H9 (cell line): ENCODE data around the gene ST14. TPM values are rescaled to one million over a fixed set of nuclear protein-coding genes. Genes with fewer than 3 reads are reported as not detected.

Source experiments
- DNase-seq: peaks from one replicate; pipeline ENCODE4 v3.0.0-alpha.2; 2017
- H2AFZ ChIP-seq: one replicate; pipeline ENCODE4 v1.6.1; 2013; ENCODE audit warnings: mild to moderate bottlenecking, low read length, control low read depth, moderate library complexity
- H2AK5ac ChIP-seq: 2 replicates; pipeline ENCODE4 v1.6.1; 2013; ENCODE audit warnings: low read length, control low read depth, mixed read lengths; ENCODE audit not compliant: insufficient read length
- H2BK120ac ChIP-seq: one replicate; pipeline ENCODE4 v1.6.1; 2013; ENCODE audit warnings: low read depth, mild to moderate bottlenecking, low read length, control low read depth, inconsistent platforms; ENCODE audit not compliant: poor library complexity, severe bottlenecking
- H2BK12ac ChIP-seq: 2 replicates; pipeline ENCODE4 v1.6.1; 2013; ENCODE audit warnings: low read length, control low read depth, mixed read lengths, low read depth; ENCODE audit not compliant: insufficient read length
- H2BK15ac ChIP-seq: 2 replicates; pipeline ENCODE4 v1.6.1; 2013; ENCODE audit warnings: low read depth, low read length, control low read depth
- H2BK20ac ChIP-seq: one replicate; pipeline ENCODE4 v1.6.1; 2013; ENCODE audit warnings: low read depth, mild to moderate bottlenecking, low read length, control low read depth, inconsistent platforms; ENCODE audit not compliant: poor library complexity, severe bottlenecking
- H2BK5ac ChIP-seq: 2 replicates; pipeline ENCODE4 v1.6.1; 2013; ENCODE audit warnings: low read length, control low read depth, mixed read lengths; ENCODE audit not compliant: insufficient read length
- H3K14ac ChIP-seq: 2 replicates; pipeline ENCODE4 v1.6.1; 2013; ENCODE audit warnings: low read length, control low read depth; ENCODE audit not compliant: insufficient read depth
- H3K18ac ChIP-seq: 2 replicates; pipeline ENCODE4 v1.6.1; 2013; ENCODE audit warnings: low read depth, mild to moderate bottlenecking, mixed read lengths, low read length, control low read depth; ENCODE audit not compliant: insufficient read length
- H3K23ac ChIP-seq: 2 replicates; pipeline ENCODE4 v1.6.1; 2013; ENCODE audit warnings: low read length, control low read depth, mixed read lengths, low read depth; ENCODE audit not compliant: insufficient read length
- H3K23me2 ChIP-seq: 2 replicates; pipeline ENCODE4 v1.6.1; 2013; ENCODE audit warnings: low read depth, mild to moderate bottlenecking, mixed read lengths, low read length, control low read depth; ENCODE audit not compliant: insufficient read length, poor library complexity, severe bottlenecking
- H3K27ac ChIP-seq: 2 replicates; pipeline ENCODE4 v1.5.1; 2013; ENCODE audit warnings: low read length, control low read depth, mixed read lengths, low read depth; ENCODE audit not compliant: insufficient read length
- H3K27me3 ChIP-seq: 2 replicates; pipeline ENCODE4 v1.6.1; 2013; ENCODE audit warnings: low read length, control low read depth, inconsistent platforms; ENCODE audit not compliant: insufficient read depth
- H3K4ac ChIP-seq: 2 replicates; pipeline ENCODE4 v1.6.1; 2013; ENCODE audit warnings: low read depth, mild to moderate bottlenecking, control low read depth, inconsistent platforms, low read length, moderate library complexity
- H3K4me1 ChIP-seq: 2 replicates; pipeline ENCODE4 v1.6.1; 2013; ENCODE audit warnings: low read length, control low read depth, inconsistent platforms; ENCODE audit not compliant: insufficient read depth
- H3K4me2 ChIP-seq: 2 replicates; pipeline ENCODE4 v1.6.1; 2013; ENCODE audit warnings: low read length, control low read depth, mixed read lengths; ENCODE audit not compliant: insufficient read length, insufficient read depth
- H3K56ac ChIP-seq: 2 replicates; pipeline ENCODE4 v1.6.1; 2013; ENCODE audit warnings: low read depth, mild to moderate bottlenecking, mixed read lengths, low read length, control low read depth; ENCODE audit not compliant: insufficient read length
- H3K79me1 ChIP-seq: 2 replicates; pipeline ENCODE4 v1.6.1; 2013; ENCODE audit warnings: low read depth, mild to moderate bottlenecking, moderate library complexity, low read length, control low read depth, inconsistent platforms; ENCODE audit not compliant: insufficient read depth, poor library complexity, severe bottlenecking
- H3K79me2 ChIP-seq: 2 replicates; pipeline ENCODE4 v1.6.1; 2013; ENCODE audit warnings: low read length, control low read depth, inconsistent platforms; ENCODE audit not compliant: insufficient read depth
- H3K9ac ChIP-seq: 2 replicates; pipeline ENCODE4 v1.6.1; 2013; ENCODE audit warnings: low read length, control low read depth, mixed read lengths; ENCODE audit not compliant: insufficient read length; ENCODE audit errors: extremely low read depth
- H3K9me3 ChIP-seq: one replicate; pipeline ENCODE4 v1.6.1; 2013; ENCODE audit warnings: low read depth, low read length, inconsistent platforms; ENCODE audit not compliant: control insufficient read depth
- H3T11ph ChIP-seq: one replicate; pipeline ENCODE4 v1.6.1; 2013; ENCODE audit warnings: mild to moderate bottlenecking, low read length, control low read depth, inconsistent platforms
- H4K20me1 ChIP-seq: one replicate; pipeline ENCODE4 v1.6.1; 2013; ENCODE audit not compliant: control insufficient read depth, insufficient read length, insufficient read depth
- H4K5ac ChIP-seq: 2 replicates; pipeline ENCODE4 v1.6.1; 2013; ENCODE audit warnings: low read depth, mild to moderate bottlenecking, mixed read lengths, low read length, control low read depth; ENCODE audit not compliant: insufficient read length
- H4K8ac ChIP-seq: replicated peaks from 2 replicates; pipeline ENCODE4 v1.6.1; 2013; ENCODE audit warnings: low read length, control low read depth, mixed read lengths, low read depth; ENCODE audit not compliant: insufficient read length
- H4K91ac ChIP-seq: 2 replicates; pipeline ENCODE4 v1.6.1; 2013; ENCODE audit warnings: low read depth, mild to moderate bottlenecking, moderate library complexity, mixed read lengths, low read length, control low read depth; ENCODE audit not compliant: insufficient read length
- H3K27ac Mint-ChIP-seq, 3 experiments: 2 replicates in 2 of 3; 3 replicates in 1 of 3; pipeline ENCODE4 v1.8.0; 2020 to 2021; ENCODE audit warnings: mixed read lengths in 3 of 3, mild to moderate bottlenecking in 1 of 3, moderate library complexity in 1 of 3
- H3K27me3 Mint-ChIP-seq: 2 replicates; pipeline ENCODE4 v1.8.0; 2021; ENCODE audit warnings: low read depth, mild to moderate bottlenecking, moderate library complexity, mixed read lengths
- H3K36me3 Mint-ChIP-seq, 3 experiments: 2 replicates in 2 of 3; 3 replicates in 1 of 3; pipeline ENCODE4 v1.8.0; 2020 to 2021; ENCODE audit warnings: low read depth in 3 of 3, mixed read lengths in 3 of 3; ENCODE audit not compliant: insufficient read depth in 1 of 3
- H3K4me1 Mint-ChIP-seq, 2 experiments: 2 replicates each; pipeline ENCODE4 v1.8.0; 2020; ENCODE audit warnings: mixed read lengths in 2 of 2
- H3K4me3 Mint-ChIP-seq, 2 experiments: 2 replicates in 1 of 2; 3 replicates in 1 of 2; pipeline ENCODE4 v1.8.0; 2020 to 2021; ENCODE audit warnings: mild to moderate bottlenecking in 2 of 2, mixed read lengths in 2 of 2, moderate library complexity in 1 of 2
- H3K9me3 Mint-ChIP-seq, 2 experiments: 2 replicates in 1 of 2; 3 replicates in 1 of 2; pipeline ENCODE4 v1.8.0; 2020; ENCODE audit warnings: mild to moderate bottlenecking in 2 of 2, mixed read lengths in 2 of 2, moderate library complexity in 1 of 2
- CTCF ChIP-seq: fragments of 200-600 bp; sonication (generic); conservative IDR thresholded peaks from 3 replicates; pipeline ENCODE4 v1.8.0; 2021; ENCODE audit warnings: antibody characterized with exemption, mild to moderate bottlenecking
- WGBS: extraction: QIAGEN DNeasy Blood & Tissue Kit; methylation state at CpG from one replicate; pipeline ENCODE4 v1.1.7; 2013; ENCODE audit warnings: missing lambda C conversion rate, low lambda C conversion rate, mixed read lengths; ENCODE audit not compliant: insufficient read length; ENCODE audit errors: extremely low coverage; 5-methylcytosine and 5-hydroxymethylcytosine counted together
- total RNA-seq: library from RNA; stranded (reverse); gene quantifications from 2 replicates; pipeline ENCODE4 v1.2.1, GENCODE V29; 2021

ST14 gene
- total RNA-seq, 1 experiment from 2014 or later, result 22.4 TPM

GRCh38 chr11:130121445-130121978 is 38.1 kb upstream of the ST14 start:
- Histone ChIP-seq H2AK5ac (no peak overlapping the region), H3K9me3 (no peaks in the 10 kb centered on the region), H3T11ph (no peak overlapping the region), H4K20me1 (peaks cover 4% of the 10 kb centered on the region), H3K56ac (no peak overlapping the region), H3K4me1 (no peaks in the 10 kb centered on the region), H4K91ac (no peak overlapping the region), H3K27me3 (no peaks in the 10 kb centered on the region), H3K18ac (no peak overlapping the region), H3K23me2 (no peaks in the 10 kb centered on the region), H3K9ac (no peak overlapping the region), H3K79me1 (peaks cover 2% of the 10 kb centered on the region), H2BK120ac (no peak overlapping the region), H3K4me2 (no peak overlapping the region), H2BK15ac (no peak overlapping the region), H3K23ac (no peak overlapping the region), H3K79me2 (no peaks in the 10 kb centered on the region), H4K8ac (no peak overlapping the region), H3K4ac (no peak overlapping the region), H2BK5ac (no peak overlapping the region), H4K5ac (no peak overlapping the region), H2BK12ac (no peak overlapping the region), H3K27ac (no peak overlapping the region), H3K14ac (no peak overlapping the region), H2BK20ac (no peak overlapping the region), H2AFZ (no peak overlapping the region)
- no peaks in the 10 kb centered on the region for H3K9me3 Mint-ChIP-seq
- no peak overlapping the region for H3K4me3 Mint-ChIP-seq
- TF ChIP-seq CTCF, result no peak
- H3K27ac Mint-ChIP-seq, result peak overlapping the region in 2 of 3 experiments; percentile 1 to 40; a peak in 1 of 7 replicates
- H3K36me3 Mint-ChIP-seq, result peaks cover 41 to 53% (median 52%) of the 10 kb centered on the region in 3 experiments; a peak in 6 of 7 replicates
- peaks cover 2 to 3% of the 10 kb centered on the region in 2 experiments; a peak in 1 of 4 replicates for H3K4me1 Mint-ChIP-seq
- WGBS, result 100% methylated on average over 1 of the region's 5 CpGs
- no peak for DNase-seq
- no peaks in the 10 kb centered on the region for H3K27me3 Mint-ChIP-seq
